HG03139 (cell line): ENCODE measurements around the gene BCAS3.

ENCODE experiments used
- ATAC-seq: cut with Tn5 transposase; IDR thresholded peaks from one replicate; pipeline ENCODE4 v1.9.1; 2021; ENCODE audit not compliant: unreplicated experiment

BCAS3 gene

DNA sequence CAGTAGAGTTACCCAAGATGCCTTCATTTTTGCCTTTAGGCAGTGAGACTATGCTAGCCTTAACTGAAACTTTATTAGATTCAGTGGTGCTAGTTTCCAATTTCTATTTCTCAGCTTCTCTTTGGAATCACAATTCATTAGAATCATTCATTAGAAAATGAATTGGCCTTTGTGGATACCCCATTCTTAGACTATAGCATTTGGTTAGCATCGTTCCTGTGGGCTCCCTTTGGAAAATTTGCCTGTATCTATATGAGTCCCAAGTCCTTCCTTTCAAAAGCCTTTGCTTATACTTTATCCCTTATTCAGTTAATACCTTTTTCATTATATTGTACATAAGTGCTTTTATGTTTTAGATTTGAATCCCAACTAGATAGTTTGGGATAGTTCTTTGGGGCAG is 535.0 kb downstream of the BCAS3 start:
- ATAC-seq = no peak

DNA sequence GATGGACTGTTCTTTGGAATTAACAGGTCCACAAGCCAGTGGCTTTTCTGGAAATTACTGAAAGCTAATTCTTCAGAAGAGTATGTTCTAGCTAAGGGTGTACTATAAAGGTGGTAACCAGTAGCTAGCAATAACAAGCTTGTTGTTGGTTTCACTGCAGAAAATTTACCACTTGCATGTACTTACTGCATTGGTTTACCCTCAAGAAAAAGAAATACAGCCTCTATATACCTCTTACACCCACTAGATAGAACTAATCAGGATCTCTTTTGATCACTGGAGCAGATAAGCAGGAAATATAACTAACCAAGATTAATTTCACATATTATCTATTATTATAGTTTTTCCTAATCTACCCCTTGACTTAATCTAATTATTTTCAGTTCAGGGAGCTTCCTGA is 537.1 kb downstream of the BCAS3 start:
- no peak for ATAC-seq

- no peak for ATAC-seq
Measured at GRCh38 chr17:61216066-61216465, 538.4 kb downstream of the BCAS3 start.

- no peak for ATAC-seq
Measured at GRCh38 chr17:61217878-61218437, 540.3 kb downstream of the BCAS3 start.

GRCh38 chr17:61218438-61218837 is 540.8 kb downstream of the BCAS3 start:
- ATAC-seq = no peak

DNA sequence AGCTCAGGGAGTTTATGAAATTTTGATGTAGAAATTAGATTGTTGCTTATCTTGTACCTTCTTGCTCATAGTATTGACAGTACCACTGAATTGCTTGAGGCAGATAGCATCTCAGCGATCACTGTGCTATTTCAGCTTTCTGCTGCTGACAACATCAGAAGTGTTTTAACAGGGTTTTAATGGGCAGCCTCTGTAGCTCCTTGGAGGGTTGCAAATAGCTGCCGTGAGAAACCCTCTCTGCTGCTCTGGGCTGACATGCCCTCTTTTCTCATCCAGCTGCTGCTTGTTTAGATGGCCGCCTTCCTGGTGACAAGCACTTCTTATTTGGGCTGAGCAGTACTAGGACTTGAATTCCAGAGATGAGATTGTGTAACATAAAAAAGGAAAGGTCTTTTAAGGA is 541.8 kb downstream of the BCAS3 start:
- no peak for ATAC-seq

- ATAC-seq = no peak
Measured at GRCh38 chr17:61221181-61221580, 543.5 kb downstream of the BCAS3 start.

GRCh38 chr17:61221597-61222471 is 544.2 kb downstream of the BCAS3 start:
- ATAC-seq = no peak

- ATAC-seq = no peak
Measured at GRCh38 chr17:61223725-61224124, 546.1 kb downstream of the BCAS3 start.

- ATAC-seq = no peak
Measured at GRCh38 chr17:61225178-61225882, 547.7 kb downstream of the BCAS3 start.

GRCh38 chr17:61227866-61228265 is 550.2 kb downstream of the BCAS3 start:
- no peak for ATAC-seq

GRCh38 chr17:61230461-61230860 is 552.8 kb downstream of the BCAS3 start:
- no peak for ATAC-seq

GRCh38 chr17:61230972-61231820 is 553.5 kb downstream of the BCAS3 start:
- ATAC-seq = no peak

DNA sequence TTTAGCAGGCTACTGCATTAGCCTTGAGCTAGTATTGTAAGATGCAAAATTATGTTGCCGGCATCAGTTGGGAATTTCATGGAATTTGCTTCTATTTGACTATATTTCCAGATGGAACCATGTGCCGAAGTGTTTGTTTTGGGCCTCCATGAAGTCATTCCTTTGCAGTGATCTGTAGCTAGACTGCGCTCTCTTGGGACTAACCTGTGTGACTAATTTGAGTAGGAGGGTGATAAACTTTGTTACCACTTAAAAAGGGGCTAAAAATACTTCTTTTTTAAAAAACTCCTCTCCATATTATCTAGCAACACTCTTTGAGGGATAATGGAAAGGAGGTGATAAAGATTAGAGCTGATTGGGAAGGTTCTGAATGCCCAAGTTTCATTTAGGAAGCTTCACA is 555.2 kb downstream of the BCAS3 start:
- no peak for ATAC-seq

DNA sequence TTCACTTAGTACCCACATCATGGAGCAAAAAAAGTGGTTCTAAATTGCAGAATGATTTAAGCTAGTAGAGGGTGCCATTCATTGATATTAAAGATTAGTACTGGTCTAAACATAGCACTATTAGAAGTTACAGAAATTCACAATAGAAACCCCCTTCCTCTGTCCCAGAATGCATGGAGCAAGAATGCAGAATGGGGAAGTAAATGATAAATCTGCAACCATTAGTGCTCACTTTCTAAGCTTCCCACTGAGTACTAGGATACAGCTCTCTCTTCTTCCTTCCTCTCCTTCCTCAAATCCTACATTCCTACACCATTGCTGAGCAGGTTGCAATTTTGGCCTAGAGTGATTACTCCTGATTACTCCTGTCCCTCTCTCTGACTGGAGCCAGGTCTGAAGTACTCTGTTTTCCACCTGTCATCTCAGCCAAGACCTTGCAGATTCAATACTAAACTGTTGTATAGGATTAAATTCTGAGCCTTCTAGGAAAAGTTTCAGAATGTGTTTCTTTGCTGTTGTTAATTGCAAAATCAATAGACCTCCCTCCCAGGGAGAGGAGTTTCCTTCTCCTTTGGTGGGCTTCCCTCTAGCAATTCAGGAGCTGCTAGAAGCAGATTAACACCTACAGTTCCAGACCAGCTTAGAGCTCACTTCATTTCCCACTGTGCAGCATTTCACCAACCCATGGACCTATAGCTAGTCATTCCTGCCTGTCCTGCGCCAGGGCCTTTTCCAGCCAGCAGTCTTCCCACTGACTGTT is 556.5 kb downstream of the BCAS3 start:
- ATAC-seq = no peak

GRCh38 chr17:61235001-61235826 is 557.6 kb downstream of the BCAS3 start:
- ATAC-seq = no peak

GRCh38 chr17:61235827-61236197 is 558.2 kb downstream of the BCAS3 start:
- ATAC-seq = no peak

- ATAC-seq = no peak
Measured at GRCh38 chr17:61237275-61237674, 559.6 kb downstream of the BCAS3 start.

DNA sequence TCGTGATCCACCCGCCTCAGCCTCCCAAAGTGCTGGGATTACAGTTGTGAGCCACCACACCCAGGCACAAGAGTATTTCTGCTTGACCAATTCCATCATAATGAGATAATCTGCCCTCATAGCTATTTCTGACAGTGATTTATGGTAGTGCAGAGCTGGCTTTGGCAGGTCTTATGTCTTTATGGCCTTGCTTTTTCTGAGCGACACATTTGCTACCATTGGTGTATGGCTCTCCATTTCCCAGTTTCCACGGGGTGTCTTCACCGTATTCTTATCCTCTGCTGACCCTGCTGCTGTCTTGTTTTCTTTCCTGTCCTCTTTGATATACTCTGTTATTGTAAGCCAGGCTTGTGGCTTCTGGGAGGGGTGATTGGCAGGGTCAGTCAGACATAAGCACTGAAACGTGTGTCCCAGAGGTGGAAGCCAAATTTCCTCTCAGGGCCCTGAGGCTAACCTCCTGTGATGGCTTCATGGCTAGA is 560.8 kb downstream of the BCAS3 start:
- no peak for ATAC-seq
